HG02884 (cell line): ENCODE results near the gene PNPLA3.
A peak's percentile ranks its signal among the peaks of the same experiment; 100 is the strongest.

Experiments
- ATAC-seq: cut with Tn5 transposase; IDR thresholded peaks from one replicate; pipeline ENCODE4 v1.9.1; 2021; ENCODE audit warnings: mild to moderate bottlenecking, moderate library complexity; ENCODE audit not compliant: unreplicated experiment

PNPLA3 gene

DNA sequence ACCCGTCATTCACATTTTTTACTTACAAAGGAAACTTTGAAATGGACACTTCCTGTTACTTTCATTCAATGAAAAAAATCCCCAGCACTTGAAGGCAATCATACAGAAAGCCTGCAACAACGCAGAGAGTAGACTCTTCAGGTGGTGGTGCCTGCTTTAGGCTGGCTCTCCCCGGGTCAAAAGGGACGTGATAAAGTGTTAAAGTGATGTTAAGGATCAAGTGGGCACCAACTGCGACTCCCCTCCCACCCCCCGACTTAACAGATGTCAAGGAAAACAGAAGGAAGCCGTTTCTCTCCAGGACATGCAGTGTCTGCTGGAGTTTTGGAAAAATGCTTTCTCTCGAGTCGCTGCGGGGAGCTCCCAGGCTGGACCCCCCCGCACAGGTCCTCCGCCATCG, 414 bp upstream of the PNPLA3 start:
- ATAC-seq = no peak

DNA sequence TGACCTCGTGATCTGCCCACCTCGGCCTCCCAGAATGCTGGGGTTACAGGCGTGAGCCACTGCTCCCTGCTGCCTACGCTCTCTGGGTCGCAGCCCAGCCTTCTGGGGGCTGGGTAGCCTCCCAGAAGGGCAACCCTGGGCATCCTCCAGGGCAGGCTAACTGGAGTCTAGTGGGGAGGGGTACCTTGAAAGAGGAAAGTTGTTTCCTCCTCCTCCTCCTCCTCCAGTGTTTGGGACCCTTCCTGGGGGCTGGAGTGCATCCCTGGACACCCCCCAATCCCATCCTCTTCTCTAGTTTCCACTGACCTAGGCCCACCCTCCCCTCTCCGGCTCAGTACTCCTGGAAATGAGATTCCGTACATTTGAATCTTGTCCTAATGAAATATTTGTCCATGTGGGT, 1.3 kb downstream of the PNPLA3 start:
- no peak for ATAC-seq

GRCh38 chr22:43925433-43926348, 2.1 kb downstream of the PNPLA3 start:
- no peak for ATAC-seq

DNA sequence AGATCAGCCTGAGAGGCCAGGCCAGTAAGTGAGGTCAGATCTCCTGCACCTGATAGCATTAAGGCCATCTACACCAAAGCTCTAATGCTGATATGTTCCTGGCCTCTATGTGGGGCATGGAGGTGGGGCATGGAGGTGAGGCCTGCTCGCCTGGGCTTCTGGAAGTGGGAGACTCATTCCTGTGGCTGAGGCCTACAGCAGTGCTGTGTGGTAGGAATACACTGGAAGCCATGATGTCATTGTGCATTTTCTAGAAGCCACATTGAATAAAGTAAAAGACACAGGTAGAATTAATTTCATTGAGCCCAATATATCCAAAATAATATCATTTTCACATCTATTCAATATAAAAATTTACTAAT, 2.7 kb downstream of the PNPLA3 start:
- no peak for ATAC-seq

DNA sequence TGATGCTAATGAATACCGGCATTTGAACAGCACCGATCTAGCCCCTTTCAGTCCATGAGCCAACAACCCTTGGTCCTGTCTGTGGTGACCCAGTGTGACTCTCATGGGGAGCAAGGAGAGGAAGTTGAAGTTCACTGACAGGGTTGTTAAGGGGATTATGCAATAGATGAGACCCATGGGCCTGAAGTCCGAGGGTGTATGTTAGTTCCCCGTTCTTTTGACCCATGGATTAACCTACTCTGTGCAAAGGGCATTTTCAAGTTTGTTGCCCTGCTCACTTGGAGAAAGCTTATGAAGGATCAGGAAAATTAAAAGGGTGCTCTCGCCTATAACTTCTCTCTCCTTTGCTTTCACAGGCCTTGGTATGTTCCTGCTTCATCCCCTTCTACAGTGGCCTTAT, 4.9 kb downstream of the PNPLA3 start:
- no peak for ATAC-seq

- no peak for ATAC-seq
These were observed 5.3 kb downstream of the PNPLA3 start for GRCh38 chr22:43928908-43929307.

DNA sequence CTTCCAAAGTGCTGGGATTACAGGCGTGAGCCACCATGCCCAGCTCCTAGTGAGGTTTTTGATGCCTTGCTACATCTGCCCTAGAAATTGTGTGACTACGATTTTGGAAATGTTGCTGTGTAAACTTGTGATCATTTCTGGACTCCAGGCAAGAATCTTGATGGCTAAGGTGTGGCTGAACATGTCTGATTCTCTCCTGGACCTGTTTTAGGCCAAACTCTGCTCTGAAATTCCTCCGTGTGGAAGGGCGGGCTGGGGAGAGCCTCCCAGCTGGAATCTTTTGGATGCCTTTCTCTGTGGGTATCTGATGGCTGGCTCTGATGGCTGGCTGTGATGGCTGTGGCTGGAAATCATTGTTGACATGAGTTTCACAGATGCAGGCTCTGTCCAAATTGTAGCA, 8.2 kb downstream of the PNPLA3 start:
- no peak for ATAC-seq

DNA sequence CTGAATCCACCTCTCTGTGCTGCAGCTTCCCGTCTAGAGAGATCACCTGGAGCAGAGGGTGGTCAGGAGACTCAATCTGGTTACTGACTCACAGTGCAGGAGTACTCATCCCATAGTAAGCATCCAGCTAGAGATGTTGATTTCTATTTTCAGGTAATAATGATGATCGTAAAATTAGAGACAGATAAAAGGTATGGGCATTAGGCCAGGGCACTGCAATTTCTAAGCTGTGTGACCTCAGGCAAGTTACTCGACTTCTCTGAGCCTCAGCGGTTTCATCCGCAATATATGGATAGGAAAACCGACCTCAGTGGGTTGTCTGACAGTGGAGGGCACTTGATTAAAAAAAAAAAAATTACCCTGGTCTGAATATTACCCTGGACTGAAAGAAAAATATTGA, 17.8 kb downstream of the PNPLA3 start:
- no peak for ATAC-seq

DNA sequence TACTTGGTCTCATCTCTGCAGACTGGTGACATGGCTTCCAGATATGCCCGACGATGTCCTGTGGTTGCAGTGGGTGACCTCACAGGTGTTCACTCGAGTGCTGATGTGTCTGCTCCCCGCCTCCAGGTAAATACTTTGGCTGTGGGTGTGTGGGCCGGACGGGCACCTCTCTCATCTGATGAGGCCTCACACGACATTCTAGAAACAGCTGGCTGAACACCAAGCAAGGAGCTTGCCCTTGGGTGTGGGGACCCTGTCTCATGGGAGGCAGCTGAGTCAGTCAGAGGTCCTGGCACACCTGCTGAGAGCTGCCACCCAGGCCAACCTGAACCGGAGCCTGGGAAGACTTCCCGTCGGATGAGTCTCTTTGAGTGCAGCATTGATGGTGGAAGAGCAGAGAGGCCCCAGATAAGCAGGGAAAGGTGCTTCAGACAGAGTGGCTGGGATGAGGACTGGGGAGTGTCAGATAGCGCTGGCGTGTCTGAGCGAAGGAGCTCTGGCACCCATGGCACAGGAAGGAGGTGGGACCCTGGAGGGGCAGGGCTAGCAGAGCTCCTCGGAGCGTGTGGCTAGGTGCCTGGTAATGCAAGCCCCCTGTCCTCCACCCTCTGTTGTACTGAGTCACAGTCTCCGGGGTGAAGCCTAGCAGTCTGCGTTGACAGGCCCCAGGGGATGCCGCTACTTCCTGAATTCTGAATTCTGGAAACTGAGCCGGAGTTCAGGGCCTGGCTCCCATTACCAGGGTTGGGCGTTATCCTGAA, 21.2 kb downstream of the PNPLA3 start:
- no peak for ATAC-seq

- ATAC-seq = no peak
These were observed 22.2 kb downstream of the PNPLA3 start for GRCh38 chr22:43945632-43946383.

DNA sequence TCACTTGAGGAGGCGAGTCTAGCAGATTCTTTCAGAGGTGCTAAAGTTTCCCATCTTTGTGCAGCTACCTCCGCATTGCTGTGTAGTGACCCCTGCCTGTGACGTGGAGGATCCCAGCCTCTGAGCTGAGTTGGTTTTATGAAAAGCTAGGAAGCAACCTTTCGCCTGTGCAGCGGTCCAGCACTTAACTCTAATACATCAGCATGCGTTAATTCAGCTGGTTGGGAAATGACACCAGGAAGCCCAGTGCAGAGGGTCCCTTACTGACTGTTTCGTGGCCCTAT, 22.7 kb downstream of the PNPLA3 start:
- ATAC-seq = no peak

DNA sequence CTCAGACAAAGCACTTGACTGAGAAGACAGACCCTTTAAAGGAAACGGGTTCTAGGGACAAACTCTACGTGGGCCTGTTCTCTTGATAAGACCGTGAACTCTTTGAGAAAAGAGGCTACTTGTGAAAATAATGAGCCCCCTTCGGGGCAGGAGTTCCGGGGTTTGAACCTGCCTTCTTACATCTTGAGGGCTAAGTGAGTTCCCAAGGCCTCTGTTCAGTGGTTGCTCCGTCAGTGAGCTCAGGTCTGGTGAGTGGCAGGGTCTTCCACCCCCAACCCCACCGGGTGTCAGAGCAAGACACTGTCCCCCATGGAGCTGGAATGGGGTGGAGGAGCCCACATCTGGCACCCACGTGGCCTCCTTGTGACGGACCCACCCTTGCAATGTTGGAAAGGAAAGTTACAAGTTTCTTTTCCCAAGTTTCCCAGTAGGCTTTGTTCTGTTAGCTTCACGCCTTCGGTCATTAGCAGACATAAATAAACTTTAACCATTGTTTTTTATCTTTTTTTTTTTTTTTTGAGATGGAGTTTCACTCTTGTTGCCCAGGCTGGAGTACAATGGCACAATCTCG, 25.3 kb downstream of the PNPLA3 start:
- ATAC-seq = no peak

- ATAC-seq = no peak
These were observed 27.8 kb downstream of the PNPLA3 start for GRCh38 chr22:43951391-43951790.

DNA sequence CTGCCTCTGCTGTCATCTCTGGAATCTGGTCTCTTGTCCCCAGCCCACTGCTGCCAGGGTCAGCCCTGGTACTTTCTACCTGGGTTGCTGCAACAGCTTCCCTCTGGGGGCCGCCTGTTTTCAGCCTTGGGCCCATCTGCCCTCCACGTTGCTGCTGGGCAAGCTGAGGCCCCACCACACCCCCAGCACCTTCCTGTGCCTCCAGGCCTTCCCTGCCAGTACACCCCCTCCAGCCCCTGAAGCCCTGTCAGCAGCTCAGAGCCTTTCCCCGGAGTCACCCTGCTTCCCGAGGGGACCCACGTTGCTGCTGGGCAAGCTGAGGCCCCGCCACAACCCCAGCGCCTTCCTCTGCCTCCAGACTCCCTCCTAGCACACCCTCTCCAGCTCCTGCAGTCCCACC, 28.4 kb downstream of the PNPLA3 start:
- ATAC-seq = no peak

DNA sequence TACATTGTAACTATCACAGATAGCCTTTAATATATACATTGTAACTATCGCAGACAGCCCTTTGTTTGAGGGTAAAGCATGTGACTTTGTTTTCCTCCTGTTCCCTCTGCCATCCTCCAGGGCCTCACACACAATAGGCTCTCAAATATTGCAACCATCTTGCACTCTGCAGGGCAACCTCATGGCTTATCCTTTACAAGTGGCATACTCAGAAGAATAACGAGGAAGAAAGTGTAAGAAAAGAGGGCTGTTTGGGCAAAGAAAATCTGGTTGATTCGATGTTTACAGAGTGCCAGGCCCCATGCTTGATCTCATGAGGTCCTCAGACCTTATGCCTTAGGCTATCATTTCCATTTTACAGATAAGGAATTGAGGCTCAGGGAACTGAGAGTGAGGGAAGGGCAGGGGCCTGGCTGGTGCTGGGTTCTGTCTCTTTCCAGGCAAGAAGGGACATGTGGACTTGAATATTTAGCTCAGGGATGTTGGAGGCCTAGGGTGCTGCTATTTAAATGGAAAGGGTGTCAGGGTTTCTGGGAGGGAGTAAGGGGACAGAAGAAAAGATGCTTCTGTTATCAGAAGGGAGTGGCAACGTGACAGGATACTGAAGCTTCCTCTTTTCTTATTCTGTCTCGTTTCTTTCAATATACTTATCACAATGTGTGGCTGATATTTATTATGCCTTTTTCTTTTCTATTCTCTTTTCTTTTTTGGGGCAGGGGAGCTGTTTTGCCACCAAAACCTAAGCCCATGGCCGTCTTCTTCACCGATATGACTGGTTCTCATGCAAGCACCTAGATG, 30.6 kb downstream of the PNPLA3 start:
- no peak for ATAC-seq

DNA sequence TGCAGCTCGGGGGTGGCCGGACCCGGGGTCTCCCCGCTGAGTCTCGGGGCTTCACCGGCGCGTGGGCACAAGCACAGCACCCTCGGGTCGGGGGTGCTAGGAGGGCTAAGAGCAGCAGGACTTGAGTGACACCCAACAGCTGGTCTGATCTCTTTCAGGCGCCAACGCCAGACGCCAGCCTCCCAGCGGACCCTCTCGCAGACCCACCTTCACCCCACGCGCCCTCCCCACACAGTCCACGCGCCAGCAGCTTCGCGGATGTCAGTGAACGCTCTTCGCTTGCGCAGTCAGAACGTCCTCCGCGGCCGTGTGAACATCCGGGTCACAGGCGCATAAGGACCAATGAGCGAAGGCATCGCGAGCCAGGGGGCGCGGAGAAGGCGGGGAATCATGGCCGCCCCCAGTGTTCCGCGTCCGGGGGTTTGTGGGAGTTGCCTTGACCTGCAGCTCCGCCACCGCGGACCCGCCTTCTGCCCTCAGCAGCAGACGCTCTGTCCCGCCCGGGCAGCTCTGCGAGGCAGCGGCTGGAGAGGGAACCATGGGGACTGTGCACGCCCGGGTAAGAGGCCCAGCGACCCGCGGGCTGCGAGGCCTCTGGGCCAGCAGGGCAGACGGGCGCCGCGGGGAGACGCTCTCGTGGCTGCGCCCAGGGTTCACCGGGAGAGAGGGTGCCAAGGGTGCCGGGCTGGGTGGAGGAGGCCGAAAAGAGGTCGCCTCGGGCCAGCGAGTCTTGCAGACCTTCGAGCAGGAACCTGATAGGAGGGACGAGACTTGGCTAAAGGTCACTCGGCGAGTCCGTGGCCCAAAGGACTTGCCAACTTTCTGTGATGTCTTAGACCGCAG, 31.7 kb downstream of the PNPLA3 start, which contains the start of gene SAMM50:
TSS of gene SAMM50 (plus strand) at position 403 of the 843 bp plus-strand sequence. CDS start at position 539, 136 bp downstream.
- peak; percentile 80 for ATAC-seq

GRCh38 chr22:43955883-43956782, 32.5 kb downstream of the PNPLA3 start:
- peak; percentile 10 for ATAC-seq

DNA sequence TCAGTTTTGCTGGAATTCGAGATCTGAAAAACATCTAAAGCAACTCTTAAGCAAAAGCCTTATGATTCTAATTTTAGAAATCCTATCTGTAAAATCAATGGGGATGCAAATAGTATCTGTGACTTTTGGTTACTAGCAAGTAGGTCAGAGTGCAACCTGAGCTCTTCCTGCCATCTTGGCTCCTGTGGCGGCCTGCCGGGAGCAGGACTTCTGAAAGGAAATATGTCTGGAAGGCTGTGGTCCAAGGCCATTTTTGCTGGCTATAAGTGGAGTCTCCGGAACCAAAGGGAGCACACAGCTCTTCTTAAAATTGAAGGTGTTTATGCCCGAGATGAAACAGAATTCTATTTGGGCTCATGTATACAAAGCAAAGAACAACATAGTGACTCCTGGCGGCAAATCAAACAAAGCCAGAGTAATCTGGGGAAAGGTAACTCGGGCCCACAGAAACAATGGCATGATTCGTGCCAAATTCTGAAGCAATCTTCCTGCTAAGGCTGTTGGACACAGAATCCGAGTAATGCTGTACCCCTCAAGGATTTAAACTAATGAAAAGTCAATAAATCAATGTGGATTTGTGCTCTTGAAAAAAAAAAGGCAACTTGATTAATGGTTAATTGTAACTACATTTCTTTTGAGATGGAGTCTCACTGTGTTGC, 33.3 kb downstream of the PNPLA3 start:
- no peak for ATAC-seq
